Measurements from ENCODE around the gene IL11RA. TPM values are rescaled to one million over a fixed set of nuclear protein-coding genes. Genes with fewer than 3 reads are reported as not detected.

Gene IL11RA
- total and polyA plus RNA-seq, 8 donors: 4.4 to 57.4 (median 22.7) TPM

GRCh38 chr9:34625186-34625486 lies 26.8 kb upstream of the IL11RA start:
- Histone ChIP-seq H3K9me3 (no peaks in the 10 kb centered on the region), H3K27me3 (peaks cover 30 to 91% (median 84%) of the 10 kb centered on the region in 3 donors), H3K4me1 (peaks cover 21 to 38% (median 33%) of the 10 kb centered on the region in 4 donors), H3K4me3 (no peak overlapping the region), H3K27ac (no peak overlapping the region), H3K36me3 (no peaks in the 10 kb centered on the region)
- 45 to 66% (median 59%) methylated on average over 3 of the region's 3 CpGs for WGBS, 5 donors
- TF ChIP-seq EP300 (IDR thresholded peaks at IDR 0.05): no peak
- TF ChIP-seq POLR2A (IDR thresholded peaks at IDR 0.05): no peak
- TF ChIP-seq CTCF (IDR thresholded peaks at IDR 0.05): no peak
- no peak for TF ChIP-seq POLR2AphosphoS5 (IDR thresholded peaks at IDR 0.05)
- no peak for DNase-seq
- intact Hi-C loops (cut with DNase I; ENCODE audit: low total_unique reads): no loop called here

GRCh38 chr9:34627716-34628655 lies 24.0 kb upstream of the IL11RA start:
- Histone ChIP-seq H3K4me1 (peaks cover 21 to 31% (median 27%) of the 10 kb centered on the region in 4 donors), H3K36me3 (no peaks in the 10 kb centered on the region), H3K4me3 (peak overlapping the region; percentile 46 to 57 (median 46)), H3K27me3 (peaks cover 30 to 83% (median 79%) of the 10 kb centered on the region in 3 donors), H3K9me3 (no peaks in the 10 kb centered on the region), H3K27ac (no peak overlapping the region)
- TF ChIP-seq POLR2A (IDR thresholded peaks at IDR 0.05) (no peak), CTCF (IDR thresholded peaks at IDR 0.05) (no peak), POLR2AphosphoS5 (IDR thresholded peaks at IDR 0.05) (no peak), EP300 (IDR thresholded peaks at IDR 0.05) (no peak)
- intact Hi-C loops (cut with DNase I; ENCODE audit: low total_unique reads): no loop called here
- 34 to 43% (median 36%) methylated on average over 19 to 20 of the region's 20 CpGs for WGBS, 5 donors
- no peak for DNase-seq

- H3K4me1 ChIP-seq: peaks cover 13 to 27% (median 21%) of the 10 kb centered on the region in 4 donors
- H3K4me3 ChIP-seq: peak within 1 kb of the TSS; percentile 46 to 57 (median 46)
- H3K27me3 ChIP-seq: peaks cover 23 to 74% (median 70%) of the 10 kb centered on the region in 3 donors
- WGBS, 5 donors: 1 to 2% (median 2%) methylated on average over 40 to 69 of the region's 69 CpGs
- no peaks in the 10 kb centered on the region for H3K36me3 ChIP-seq
- intact Hi-C loops (cut with DNase I; ENCODE audit: low total_unique reads): no loop called here
- H3K9me3 ChIP-seq: no peaks in the 10 kb centered on the region
- peak within 1 kb of the TSS in 1 of 5 donors; percentile 6 for H3K27ac ChIP-seq
- no peak for TF ChIP-seq POLR2A (IDR thresholded peaks at IDR 0.05)
- no peak for TF ChIP-seq EP300 (IDR thresholded peaks at IDR 0.05)
- no peak for TF ChIP-seq POLR2AphosphoS5 (IDR thresholded peaks at IDR 0.05)
- no peak for TF ChIP-seq CTCF (IDR thresholded peaks at IDR 0.05)
- DNase-seq: peak; percentile 61 to 79
Observed at GRCh38 chr9:34628656-34629490, 23.1 kb upstream of the IL11RA start, which contains the start of gene ARID3C. Gene ARID3C, minus strand, starts transcription at chr9:34629066. Its CDS starts 1,052 bp downstream, at chr9:34628014.

- no peak for DNase-seq
- 22 to 36% (median 24%) methylated on average over 5 of the region's 5 CpGs for WGBS, 5 donors
- intact Hi-C loops (cut with DNase I; ENCODE audit: low total_unique reads): no loop called here
- Histone ChIP-seq H3K36me3 (peaks cover 0 to 2% (median 0%) of the 10 kb centered on the region in 4 donors), H3K4me3 (peak overlapping the region in 3 of 4 donors; percentile 46 to 57 (median 46)), H3K27me3 (peaks cover 21 to 68% (median 65%) of the 10 kb centered on the region in 3 donors), H3K4me1 (peaks cover 12 to 26% (median 18%) of the 10 kb centered on the region in 4 donors), H3K9me3 (no peaks in the 10 kb centered on the region), H3K27ac (no peak overlapping the region)
- TF ChIP-seq POLR2A (IDR thresholded peaks at IDR 0.05) (no peak), CTCF (IDR thresholded peaks at IDR 0.05) (no peak), POLR2AphosphoS5 (IDR thresholded peaks at IDR 0.05) (no peak), EP300 (IDR thresholded peaks at IDR 0.05) (no peak)
Observed at GRCh38 chr9:34629491-34629808, 22.5 kb upstream of the IL11RA start.

All from stomach (tissue), 9 donors.